ENCODE results near the gene HEY2.

HEY2 gene

GRCh38 chr6:125714441-125715090, 34.9 kb upstream of the HEY2 start:
- DNase-seq (ENCODE audit: low spot score), result no peak
- TF ChIP-seq, protein P1, sequence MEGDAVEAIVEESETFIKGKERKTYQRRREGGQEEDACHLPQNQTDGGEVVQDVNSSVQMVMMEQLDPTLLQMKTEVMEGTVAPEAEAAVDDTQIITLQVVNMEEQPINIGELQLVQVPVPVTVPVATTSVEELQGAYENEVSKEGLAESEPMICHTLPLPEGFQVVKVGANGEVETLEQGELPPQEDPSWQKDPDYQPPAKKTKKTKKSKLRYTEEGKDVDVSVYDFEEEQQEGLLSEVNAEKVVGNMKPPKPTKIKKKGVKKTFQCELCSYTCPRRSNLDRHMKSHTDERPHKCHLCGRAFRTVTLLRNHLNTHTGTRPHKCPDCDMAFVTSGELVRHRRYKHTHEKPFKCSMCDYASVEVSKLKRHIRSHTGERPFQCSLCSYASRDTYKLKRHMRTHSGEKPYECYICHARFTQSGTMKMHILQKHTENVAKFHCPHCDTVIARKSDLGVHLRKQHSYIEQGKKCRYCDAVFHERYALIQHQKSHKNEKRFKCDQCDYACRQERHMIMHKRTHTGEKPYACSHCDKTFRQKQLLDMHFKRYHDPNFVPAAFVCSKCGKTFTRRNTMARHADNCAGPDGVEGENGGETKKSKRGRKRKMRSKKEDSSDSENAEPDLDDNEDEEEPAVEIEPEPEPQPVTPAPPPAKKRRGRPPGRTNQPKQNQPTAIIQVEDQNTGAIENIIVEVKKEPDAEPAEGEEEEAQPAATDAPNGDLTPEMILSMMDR (IDR thresholded peaks at IDR 0.05; ENCODE audit: borderline replicate concordance, control extremely low read depth, extremely low read depth, insufficient read depth, missing control alignments), result no peak
- in situ Hi-C loops (cut with MboI; ENCODE audit: low sequenced_read_pairs, unreplicated experiment), result no loop called here

DNA sequence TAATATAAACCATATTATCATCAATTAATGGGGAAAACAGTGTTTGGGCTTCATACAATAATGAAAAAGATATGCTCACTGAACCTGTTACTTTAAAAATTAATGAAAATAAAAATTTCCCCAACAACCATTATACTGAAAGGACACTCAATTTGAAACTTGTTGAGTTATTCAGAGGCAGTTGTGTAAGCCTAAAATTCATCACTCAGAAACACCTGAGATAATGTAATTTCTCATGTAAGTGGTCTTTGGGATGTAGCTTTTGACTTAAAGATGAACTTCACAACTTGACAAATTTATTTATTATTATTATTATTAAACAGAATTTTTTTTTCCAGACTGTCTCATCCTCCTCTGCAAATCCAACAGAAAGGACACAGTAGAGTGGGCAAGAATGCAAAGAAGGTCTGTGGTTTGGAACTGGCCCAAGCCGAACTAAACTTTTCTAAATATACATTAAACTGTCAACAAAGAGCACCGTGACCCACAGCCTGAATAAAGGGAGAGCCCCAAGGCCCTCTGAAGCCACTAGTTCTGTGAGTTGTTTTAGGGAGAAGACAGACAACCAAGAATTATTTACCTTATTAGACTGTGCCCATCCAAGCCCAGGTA, 32.2 kb upstream of the HEY2 start:
- TF ChIP-seq, protein P1 (IDR thresholded peaks at IDR 0.05; ENCODE audit: borderline replicate concordance, control extremely low read depth, extremely low read depth, insufficient read depth, missing control alignments), result no peak
- peak; percentile 37 for DNase-seq (ENCODE audit: low spot score)
- in situ Hi-C loops (cut with MboI; ENCODE audit: low sequenced_read_pairs, unreplicated experiment), result no loop called here

- no peak for DNase-seq (ENCODE audit: low spot score)
- TF ChIP-seq, protein P1 (IDR thresholded peaks at IDR 0.05; ENCODE audit: borderline replicate concordance, control extremely low read depth, extremely low read depth, insufficient read depth, missing control alignments), result no peak
- in situ Hi-C loops (cut with MboI; ENCODE audit: low sequenced_read_pairs, unreplicated experiment), result no loop called here
These were observed 31.3 kb upstream of the HEY2 start for GRCh38 chr6:125718109-125718508.

GRCh38 chr6:125722886-125723285, 26.5 kb upstream of the HEY2 start:
- TF ChIP-seq, protein P1 (IDR thresholded peaks at IDR 0.05; ENCODE audit: borderline replicate concordance, control extremely low read depth, extremely low read depth, insufficient read depth, missing control alignments), result no peak
- no peak for DNase-seq (ENCODE audit: low spot score)
- in situ Hi-C loops (cut with MboI; ENCODE audit: low sequenced_read_pairs, unreplicated experiment), result no loop called here

GRCh38 chr6:125727216-125727615, 22.2 kb upstream of the HEY2 start:
- in situ Hi-C loops (cut with MboI; ENCODE audit: low sequenced_read_pairs, unreplicated experiment), result no loop called here
- TF ChIP-seq, protein P1 (IDR thresholded peaks at IDR 0.05; ENCODE audit: borderline replicate concordance, control extremely low read depth, extremely low read depth, insufficient read depth, missing control alignments), result no peak
- no peak for DNase-seq (ENCODE audit: low spot score)

DNA sequence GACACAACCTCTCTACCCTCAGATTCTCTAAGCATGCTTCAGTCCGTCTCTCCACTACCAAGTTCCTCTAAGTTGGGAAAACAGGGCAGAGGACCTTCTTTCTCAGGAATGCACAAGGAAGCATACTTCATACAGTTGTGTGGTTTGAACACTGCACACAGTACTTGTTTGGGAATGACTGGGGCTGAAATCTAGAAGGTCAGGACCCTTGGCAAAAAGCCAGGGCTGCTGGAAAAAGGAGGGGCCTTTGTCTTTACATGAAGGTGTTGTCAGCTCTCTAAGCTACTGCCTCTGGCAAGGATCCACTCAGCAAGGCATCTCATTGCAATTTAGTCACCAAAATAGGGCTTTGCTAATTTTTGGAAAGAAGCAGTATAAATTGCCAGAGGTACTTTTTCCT, 20.7 kb upstream of the HEY2 start:
- no peak for DNase-seq (ENCODE audit: low spot score)
- in situ Hi-C loops (cut with MboI; ENCODE audit: low sequenced_read_pairs, unreplicated experiment), result no loop called here
- TF ChIP-seq, protein P1 (IDR thresholded peaks at IDR 0.05; ENCODE audit: borderline replicate concordance, control extremely low read depth, extremely low read depth, insufficient read depth, missing control alignments), result no peak

Data from GM13976 (cell line).